Daoy (cell line): ENCODE results near the gene CARHSP1. TPM values are rescaled to one million over a fixed set of nuclear protein-coding genes. Genes with fewer than 3 reads are reported as not detected.
"Not testable (repeated sequence)": the region's sequence is repeated elsewhere in the genome, so short reads cannot be mapped to it uniquely, and the experiment has no call there.

ENCODE experiments used
- DNase-seq: peaks from one replicate; pipeline ENCODE4 v3.0.0-alpha.2; 2015; ENCODE audit warnings: low read depth
- total RNA-seq: library from RNA; depleted of rRNA; stranded (reverse); fragments of >200 nt; shearing (Covaris generic); gene quantifications from 2 replicates; pipeline ENCODE4 v1.2.3, GENCODE V29; 2014; rRNA removed

CARHSP1 gene
- 55.9 and 58.5 TPM in 2 replicates for total RNA-seq

DNA sequence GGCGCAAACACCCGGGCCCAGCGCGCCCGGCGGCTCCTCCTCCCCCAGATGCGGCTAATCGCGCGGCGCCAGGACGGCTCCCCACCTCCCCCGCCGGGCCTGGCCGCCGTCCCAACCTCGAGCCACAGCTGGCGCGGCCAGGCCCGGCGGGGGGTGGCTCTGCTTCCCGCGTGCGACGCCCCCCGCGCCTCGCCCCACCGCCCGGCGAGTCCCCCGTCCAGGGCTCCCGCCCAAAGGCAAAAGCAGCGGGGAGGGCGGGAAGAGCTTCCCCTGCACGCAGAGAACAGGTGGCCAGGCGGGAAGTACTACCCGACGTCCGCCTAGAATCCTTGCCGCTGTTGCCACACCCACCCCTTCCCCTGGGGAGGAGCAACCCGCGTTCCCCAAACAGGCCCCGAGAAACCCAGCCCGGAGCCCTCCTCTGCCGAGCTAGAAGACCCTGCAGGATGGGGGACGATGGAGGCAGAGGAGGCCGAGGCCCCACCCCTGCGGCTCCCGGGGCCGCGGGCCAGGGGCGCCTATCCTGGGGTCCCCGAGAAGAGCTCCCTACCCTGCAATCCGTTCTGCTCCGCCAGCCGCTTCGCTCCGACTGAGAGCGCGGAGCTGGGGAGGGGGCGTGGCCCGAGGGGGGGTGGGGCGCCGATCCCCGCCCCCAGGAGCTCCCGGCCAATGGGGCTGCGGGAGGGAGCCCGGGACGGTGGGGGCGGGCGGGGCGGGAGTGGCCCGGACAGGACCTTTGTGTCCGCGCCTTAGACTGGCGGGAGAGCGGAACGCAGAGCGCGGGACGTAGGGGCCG, at the start of gene CARHSP1:
CARHSP1 (minus strand) TSS at position 591 of the 796 bp plus-strand sequence. CDS start 9,678 bp downstream, outside the sequence.
- DNase-seq, result peak; percentile 91

DNA sequence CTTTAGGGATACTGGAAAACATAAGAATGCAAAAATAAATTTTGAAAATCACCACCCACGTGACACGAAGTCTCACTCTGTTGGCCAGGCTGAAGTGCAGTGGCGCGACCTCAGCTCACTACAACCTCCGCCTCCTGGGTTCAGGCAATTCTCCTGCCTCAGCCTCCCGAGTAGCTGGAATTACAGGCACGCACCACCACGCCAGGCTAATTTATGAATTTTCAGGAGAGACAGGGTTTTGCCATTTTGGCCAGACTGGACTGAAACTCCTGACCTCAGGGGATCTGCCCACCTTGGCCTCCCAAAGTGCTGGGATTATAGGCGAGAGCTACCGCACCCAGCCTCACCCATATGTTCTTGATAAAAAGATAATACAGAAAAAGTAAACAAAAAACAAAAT, 48.5 kb upstream of the CARHSP1 start:
- DNase-seq, result not testable (repeated sequence)

DNA sequence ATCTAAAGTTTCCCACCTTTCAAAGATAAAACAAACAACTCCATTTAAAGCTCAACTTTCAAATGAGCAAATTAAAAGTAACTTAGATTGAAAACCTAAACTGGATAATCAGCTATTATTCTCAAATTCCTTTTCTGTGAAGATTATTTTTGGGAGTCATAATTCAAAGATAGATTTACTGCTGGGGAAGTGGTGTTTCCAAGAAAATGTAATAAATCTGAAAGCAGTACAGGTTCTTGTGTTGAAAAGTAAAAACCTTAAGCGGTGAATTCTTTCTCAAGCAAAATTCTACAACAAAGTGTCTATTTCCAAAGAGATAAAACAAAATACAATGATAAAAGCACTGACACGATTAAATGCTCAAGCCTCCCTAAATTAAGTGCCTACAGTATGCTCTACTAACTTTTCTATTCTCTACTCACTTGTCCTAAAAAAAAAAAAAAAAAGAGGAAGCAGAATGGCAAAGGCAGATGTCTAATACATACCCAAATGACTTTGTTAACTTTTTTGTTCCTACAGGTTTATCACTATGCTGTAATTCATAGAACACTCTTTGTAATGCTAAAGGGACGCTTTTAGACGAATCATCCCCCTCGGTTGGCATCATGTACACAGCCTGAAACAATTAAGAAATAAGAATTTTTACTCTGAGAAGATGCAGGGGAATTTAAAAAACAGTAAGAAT, 47.9 kb upstream of the CARHSP1 start:
- no peak for DNase-seq

DNA sequence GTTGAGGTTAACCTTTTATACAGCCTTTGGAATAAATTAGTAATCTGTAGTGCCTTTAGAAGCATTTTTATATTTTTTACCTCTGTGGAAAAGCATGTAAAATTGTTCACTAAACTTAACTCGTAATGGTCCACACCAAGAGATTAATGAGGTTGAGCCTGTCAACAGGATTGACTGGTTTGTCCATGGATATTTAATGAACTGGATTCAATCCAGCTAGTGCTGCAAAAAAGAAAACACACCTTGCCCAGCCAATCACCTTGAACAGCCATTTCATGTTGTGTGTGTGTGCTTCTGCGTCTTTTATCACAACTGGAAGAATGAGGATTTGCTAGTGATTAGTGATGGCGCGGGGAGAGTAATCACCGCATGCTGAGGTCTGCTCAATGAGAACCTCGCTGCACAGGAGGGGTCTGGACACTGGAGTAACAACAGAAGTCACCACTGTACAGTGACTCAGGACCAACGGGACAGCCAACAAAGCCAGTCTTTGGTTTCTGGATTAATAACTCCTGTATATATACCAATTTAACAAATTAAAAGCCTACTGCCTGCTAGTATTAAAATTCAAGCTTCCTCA, 47.0 kb upstream of the CARHSP1 start:
- no peak for DNase-seq

DNA sequence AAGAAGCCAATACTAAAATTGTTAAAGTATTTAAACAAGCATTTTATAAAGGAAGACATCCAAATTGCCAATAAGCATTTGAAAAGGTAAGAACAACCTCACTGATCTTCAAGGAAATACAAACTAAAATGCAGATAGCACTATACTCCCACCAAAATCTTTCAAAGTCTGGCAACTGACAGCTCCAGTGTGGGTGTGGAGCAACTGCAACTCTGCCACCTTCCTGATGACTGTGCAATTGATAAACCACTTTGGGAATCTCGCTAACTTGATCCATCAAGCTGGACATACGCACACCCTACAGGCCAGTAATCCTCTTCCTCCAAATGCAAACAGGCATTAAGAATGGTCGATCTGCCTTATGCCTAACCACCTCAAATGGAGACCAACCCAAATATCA, 45.3 kb upstream of the CARHSP1 start:
- DNase-seq, result no peak

DNA sequence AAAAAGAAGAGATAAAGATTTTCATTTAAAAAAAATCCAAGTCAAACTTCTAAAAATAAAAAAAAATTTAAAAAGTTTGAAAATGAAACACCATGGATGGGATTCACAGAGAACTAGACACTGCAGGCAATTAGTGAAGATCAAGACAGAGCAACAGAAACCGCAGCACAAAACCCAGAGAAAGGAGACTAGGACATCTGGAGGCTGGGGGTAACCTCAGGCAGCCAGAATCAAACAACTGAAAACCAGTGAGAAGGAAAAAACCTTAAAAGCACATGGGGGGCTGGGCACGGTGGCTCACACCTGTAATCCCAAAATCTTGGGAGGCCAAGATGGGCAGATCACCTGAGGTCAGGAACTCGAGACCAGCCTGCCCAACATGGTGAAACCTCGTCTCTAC, 44.0 kb upstream of the CARHSP1 start:
- DNase-seq, result no peak

DNA sequence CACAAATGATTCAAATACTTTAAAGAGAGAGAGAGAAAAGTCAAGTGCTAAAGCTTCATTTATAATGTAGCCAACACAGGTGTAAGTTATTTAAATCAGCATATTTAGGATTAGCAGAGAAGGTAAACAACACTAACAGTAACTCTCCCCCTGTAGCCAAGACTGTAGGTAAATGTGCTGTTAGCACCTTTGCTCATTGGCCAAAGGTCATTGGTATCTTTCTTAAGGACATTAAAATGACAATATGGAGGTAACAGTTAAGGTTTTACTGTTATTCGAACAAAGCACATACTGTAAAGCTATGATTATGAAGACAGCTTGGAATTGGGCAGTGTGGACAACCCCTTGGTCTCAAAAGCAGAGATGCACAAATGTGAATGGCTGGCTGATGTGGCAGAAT, 42.0 kb upstream of the CARHSP1 start:
- no peak for DNase-seq

DNA sequence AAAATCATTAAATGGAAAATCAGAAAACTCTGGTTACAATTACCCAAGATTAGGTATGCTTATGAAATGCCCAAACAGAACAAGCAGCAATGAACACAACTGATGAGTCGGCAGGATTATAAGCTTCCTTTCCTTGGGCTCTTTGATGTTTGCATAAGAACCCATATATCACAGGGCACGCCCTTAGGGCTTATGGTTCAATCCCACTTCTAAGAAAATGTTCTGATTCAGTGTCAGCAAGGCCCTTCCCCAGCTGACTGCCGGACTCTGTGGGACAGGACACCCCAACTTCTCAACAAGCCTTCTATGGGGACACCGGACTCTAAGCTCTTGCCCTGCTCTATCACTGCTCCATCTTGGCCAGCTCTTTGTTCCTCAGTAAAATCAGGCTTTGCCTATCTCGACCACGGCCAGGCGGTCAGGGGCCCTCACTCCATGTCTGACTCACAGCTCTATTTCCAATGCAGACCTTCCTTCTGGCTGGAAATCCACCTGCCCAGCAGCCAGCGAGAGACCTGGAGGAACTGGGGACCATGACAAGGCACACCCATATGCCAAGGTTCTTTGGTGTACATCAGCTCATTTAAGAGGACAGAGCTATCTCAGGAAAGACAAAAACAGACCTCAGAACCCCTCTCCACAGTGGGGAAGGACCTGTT, 40.1 kb upstream of the CARHSP1 start:
- no peak for DNase-seq

DNA sequence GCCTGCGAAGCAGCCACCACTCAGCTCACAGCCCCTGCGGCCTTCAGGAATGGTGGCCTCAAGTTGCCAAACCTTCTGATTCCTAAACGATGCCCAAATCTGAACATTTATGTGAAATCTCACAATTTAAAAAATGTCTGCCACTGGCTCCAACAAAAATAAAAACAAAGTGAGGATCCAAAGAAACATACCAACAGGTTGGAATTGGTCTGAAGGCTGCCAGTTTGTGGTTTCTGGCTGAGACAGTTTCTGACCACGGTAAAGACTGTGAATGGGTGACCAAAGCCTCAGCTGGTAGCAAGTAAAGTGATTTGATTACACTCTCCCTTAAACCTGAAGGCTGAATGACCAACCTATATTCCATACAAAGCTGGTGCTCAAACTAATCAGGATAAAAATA, 38.3 kb upstream of the CARHSP1 start:
- no peak for DNase-seq

DNA sequence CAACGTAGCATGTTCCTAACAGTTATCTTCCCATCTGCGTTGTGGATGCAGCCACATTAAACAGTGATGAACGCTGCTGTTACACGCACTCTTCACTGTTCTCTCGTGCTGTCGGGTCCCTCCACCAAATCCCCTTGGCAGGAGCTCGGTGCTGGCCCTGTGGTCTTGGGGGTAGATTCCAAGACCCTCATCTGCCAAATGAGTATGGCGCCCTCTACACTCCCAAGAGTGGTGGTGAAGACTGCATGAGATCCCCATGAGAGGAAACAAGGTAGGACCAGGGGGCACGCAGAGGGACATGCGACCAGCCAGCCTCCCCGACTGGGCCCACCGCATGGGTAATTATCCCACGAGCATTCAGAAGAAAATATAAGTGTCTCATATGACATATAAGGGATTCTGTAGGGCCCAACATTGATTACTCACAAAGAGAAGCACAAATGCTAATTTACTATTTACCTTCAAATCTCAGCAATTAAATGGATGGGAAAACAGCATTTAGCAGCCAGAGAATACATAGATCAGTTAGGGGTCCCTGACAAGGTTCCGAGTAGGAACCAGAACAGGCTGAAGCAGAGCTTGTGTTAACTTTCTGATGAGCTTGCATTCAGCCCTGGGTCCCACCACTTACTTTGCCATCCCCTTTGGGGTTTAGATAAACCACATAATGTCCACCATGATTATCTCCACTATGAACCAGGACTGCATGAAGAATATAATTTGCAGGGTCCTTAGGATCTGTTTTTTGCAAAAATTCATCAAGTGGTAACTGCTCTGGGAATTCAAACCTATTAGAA, 37.2 kb upstream of the CARHSP1 start:
- DNase-seq, result no peak

DNA sequence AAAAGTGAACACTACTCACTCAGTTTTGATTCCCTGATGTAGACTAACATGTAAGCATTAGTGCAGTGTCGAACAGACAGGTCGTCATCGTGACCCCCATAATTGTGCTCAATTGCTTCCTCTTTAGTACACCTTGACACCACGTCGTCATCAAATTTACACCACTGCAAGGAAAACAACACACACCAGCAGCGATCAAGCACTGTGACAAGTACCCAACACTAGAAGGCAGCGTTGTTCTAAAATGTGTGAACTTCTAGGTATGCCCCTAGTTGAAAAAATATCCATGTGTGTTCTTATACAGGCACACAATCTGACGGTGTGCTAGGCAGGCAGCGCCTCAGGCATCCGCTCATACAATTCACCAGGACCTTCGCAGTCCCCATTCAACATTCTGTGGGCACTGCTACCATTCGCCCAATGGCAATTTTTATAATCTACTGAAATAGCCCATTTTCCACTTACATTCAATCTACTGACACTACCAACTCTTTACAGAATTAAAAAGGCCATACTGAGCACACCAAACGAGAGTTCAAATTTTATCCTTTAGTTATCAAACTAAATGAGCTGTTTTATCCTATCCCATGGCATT, 36.5 kb upstream of the CARHSP1 start:
- no peak for DNase-seq

DNA sequence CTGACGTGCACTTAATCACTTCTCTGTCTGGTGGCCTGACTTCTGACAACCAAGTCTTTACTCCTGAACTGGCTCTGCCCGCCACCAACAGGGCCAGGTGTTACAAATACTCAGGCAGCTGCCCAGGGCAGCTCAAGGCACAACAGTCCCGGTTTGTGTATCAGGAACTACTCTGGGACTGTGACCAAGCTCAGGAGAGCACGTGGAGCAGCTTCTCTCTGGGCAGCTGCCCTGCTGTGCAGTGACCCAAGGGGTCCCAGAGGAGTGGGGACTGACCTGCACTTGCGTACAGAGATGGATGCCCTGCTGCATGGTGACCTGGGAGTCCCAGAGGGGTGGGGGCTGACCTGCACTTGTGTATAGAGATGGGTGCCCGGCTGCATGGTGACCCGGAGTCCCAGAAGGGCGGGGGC, 35.2 kb upstream of the CARHSP1 start:
- no peak for DNase-seq

DNA sequence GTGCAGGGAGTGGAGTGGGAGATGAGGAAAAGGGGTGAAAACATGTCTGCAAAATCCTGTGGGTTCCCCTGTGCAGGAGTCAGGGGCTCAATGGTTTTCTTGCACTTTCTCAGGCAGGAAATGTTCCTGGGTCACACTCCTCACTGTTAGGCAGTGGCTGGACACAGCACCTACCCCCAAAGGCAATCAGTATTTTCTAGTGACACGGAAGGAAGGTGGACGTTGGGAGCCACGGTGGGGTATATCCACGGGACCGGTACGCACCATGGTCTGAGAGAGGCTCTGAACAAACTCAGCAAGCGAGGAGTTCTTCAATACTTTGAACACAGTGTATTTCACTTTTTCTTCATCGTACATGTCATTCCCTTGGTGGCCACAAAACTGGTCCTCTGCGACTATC, 34.2 kb upstream of the CARHSP1 start:
- no peak for DNase-seq

DNA sequence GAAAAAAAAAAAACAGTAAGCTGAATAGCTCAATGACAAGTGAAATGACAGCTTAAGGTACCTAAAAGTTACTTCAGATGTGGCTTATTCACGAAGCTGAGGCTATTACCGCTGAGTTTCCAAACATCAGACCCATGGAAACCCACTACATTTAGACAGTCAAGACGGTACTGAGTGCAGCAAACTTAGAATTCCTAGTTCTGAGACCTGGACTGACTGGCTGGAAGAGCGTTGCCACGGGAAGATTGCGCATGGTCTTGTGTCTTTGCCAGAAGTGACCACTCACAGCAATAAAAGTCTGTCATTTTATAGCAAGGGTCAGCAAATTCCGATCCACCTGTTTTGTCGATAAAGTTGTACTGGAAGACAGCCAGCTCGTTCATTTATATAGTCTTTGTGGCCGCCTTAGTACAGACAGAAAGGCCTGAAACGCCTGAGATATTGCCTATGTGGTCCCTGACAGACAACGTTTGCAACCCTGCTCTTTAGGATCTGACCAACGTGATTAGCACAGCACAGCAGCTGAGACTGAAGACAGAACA, 32.6 kb upstream of the CARHSP1 start:
- DNase-seq, result no peak

DNA sequence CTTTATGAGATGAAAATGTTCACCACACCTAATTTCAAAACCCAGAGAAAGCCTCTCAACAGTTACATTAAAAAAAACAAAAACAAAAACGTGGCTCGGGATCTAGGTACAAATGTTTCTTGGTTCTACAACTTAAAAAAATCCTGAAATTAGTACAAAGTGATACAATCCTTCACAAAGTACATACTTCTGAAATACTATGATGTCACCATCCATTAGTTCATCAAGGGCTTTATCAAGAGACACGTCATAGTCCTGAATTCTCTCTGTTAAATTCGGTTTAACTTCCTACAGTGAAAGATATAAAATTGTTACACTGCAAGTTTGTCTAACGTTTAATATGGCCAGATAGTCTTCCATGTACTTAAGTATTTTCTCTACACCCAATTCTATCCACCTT, 31.5 kb upstream of the CARHSP1 start:
- no peak for DNase-seq

DNA sequence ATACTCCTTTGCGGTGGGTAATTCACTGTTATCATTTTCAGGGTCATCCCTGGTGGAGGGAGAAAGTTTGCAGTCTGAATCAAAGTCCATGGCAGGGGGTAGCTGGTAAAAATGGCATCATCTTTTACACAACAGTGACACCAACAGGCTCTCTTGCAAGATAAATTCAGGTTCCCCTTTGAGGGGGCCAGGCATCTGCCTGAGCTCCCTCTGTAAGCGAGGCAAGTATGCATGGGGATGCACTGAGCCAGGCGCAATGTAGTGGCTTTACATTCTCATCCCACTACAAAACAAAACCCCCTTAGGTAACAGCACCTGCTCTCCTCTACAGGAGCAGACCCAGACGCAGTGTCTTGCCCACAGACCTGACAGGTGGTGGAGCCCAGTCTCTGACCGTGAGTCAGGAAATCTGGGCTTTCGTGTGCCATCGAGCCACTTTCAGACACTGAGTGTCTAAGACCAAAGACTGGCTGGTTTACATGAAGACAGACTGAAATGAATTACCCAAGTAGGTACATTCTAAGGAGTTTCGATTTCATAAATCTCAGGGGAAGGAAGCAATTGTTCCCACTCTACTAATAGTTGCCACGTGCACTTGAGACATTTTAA, 31.0 kb upstream of the CARHSP1 start:
- no peak for DNase-seq

DNA sequence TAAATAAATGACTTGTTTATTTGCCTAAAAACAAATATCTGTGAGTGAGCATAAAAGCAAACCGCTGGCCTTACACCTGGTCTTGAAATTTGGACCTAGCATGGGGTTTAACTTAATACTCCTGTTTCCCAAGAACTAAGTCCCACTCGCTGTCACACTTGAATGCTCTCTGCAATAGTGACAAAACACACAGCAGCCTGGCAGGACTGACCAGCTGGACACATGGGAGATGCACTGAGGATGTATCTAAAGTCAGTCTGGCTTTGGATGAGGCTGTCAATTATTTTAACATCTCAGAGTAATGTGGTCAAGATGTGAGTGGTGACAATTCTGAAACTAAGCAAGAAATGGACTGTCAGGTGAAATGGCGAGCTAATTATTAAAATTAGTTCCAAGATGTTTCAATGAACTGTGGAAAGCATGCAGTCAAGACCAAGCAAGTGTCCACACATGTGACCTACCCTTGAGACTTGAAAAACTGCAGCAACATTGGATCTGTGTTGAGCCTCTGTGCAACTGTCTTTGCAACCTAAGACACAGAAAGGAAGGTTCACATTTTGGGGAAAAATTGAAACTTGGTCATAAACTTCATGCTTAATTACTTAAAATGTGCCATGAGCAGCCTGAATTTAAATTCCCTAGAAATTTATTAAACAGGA, 30.0 kb upstream of the CARHSP1 start:
- DNase-seq, result no peak

DNA sequence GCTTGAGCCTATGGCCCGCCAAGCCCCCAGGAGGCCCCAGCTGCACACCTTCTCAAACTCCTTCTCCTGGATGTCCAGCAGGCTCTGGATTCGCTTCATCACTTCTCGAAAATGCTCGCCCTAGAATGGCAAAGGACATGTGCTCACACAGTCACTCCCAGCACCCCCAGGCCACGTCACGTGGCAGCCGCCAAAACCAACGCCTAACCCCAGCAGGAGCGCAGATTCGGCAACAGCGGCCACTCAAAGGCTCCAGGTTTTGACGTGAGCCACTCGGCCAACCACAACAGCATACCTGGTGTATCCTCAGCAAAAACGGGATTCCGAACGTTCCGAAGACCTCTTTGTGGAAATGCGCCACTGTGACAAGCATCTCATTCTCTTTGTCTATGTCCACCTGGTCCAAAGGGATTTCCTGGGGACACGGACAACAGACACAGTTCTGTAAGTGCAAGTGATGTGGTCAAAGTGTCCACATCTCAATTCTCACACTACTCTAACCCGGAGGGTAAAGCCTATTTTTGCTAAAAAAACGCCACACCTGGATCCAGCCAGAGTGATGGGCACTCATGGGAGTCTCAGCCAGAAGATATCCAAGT, 26.0 kb upstream of the CARHSP1 start:
- DNase-seq, result no peak

DNA sequence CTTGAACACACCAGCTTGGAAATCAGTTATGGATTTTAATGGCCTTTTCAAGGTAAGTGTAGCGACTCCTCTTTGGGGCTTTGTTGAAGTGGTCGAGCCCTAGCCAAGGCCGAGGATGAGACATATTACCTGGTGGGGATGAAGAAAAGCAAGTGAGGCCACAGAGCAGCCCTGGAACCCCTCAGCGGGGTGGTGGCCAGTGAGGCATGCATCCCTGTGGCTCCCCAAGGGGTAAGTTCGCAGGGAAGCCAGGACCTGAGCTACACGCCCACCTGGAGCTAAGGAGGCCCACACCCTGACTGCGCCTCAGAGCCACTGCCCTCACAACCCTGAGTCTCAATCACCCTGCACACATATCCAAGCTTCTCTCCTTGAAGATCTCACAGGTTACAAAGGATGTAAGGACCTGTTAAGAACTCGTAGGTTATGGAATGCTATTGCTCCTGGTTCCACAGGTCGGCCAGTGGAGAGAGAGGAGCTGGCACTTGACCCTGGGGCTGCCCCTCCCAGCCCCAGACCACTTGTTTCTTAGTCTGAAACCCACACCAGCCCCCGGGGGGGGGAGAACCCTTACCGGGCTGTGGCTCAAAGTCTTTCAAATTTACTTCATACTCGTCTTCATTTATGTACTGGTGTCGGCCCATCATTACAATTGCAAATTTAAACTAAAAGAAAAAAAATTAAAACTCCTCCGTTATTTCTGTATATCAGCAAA, 25.3 kb upstream of the CARHSP1 start:
- DNase-seq, result no peak
